K562 (cell line): ENCODE data around the gene CKLF. TPM values are rescaled to one million over a fixed set of nuclear protein-coding genes. Genes with fewer than 3 reads are reported as not detected.
A peak's percentile ranks its signal among the peaks of the same experiment; 100 is the strongest.

Experiments used
- E2F1 ChIP-seq: sonication (generic); formaldehyde crosslinking; IDR thresholded peaks from 2 replicates; pipeline ENCODE4 v1.8.1; 2023; ENCODE audit warnings: mild to moderate bottlenecking, missing genetic modification reagents, moderate library complexity
- ETV1 ChIP-seq: fragments of 450-650 bp; conservative IDR thresholded peaks from 2 replicates; pipeline ENCODE4 v1.6.1; 2016; ENCODE audit warnings: missing genetic modification characterization, control low read depth, low read depth, missing compliant biosample characterization
- PYGO2 ChIP-seq: fragments of 450-650 bp; IDR thresholded peaks from 2 replicates; pipeline ENCODE4 v1.6.1; 2016; ENCODE audit warnings: mild to moderate bottlenecking, missing genetic modification characterization, moderate library complexity, missing compliant biosample characterization
- REST ChIP-seq, 2 experiments: fragments of 450-650 bp; formaldehyde crosslinking in 1 of 2; IDR thresholded peaks; 2 replicates each; pipeline versions ENCODE4 v1.4.0 to v1.6.1; 2014 to 2020; ENCODE audit warnings: mild to moderate bottlenecking in 2 of 2, borderline replicate concordance in 1 of 2, low read depth in 1 of 2
- WHSC1 ChIP-seq: IDR thresholded peaks from one replicate; pipeline ENCODE4 v1.6.1; 2012; ENCODE audit warnings: low read length, control low read depth, inconsistent platforms
- ZNF407 ChIP-seq: fragments of 450-650 bp; IDR thresholded peaks from 2 replicates; pipeline ENCODE4 v1.6.1; 2016; ENCODE audit warnings: low read depth
- ZNF584 ChIP-seq: fragments of 200-800 bp; sonication (Bioruptor generic); IDR thresholded peaks from 2 replicates; pipeline ENCODE4 v1.6.1; 2016; ENCODE audit warnings: low read depth, mild to moderate bottlenecking, missing genetic modification characterization, missing compliant biosample characterization
- polyA plus RNA-seq, 8 experiments: library from polyadenylated mRNA; depleted of rRNA in 4 of 8; stranded (reverse) in 5 of 8; unstranded in 3 of 8; fragments of >200 nt; fragmentation: Nextera tagmentation in 2 of 8; fragmentation: Illumina TruSeq in 1 of 8; extraction: Ambion mirVana in 2 of 8; extraction: Trizol in 1 of 8; gene quantifications; 2 replicates each; pipeline versions ENCODE4 v1.2.1 to v1.2.3, GENCODE V29; 2011 to 2014; ENCODE audit warnings: inconsistent platforms in 1 of 8, missing spikeins in 1 of 8
- total RNA-seq, 7 experiments: library from RNA; depleted of rRNA in 6 of 7; stranded (reverse); fragments of >200 nt in 6 of 7; fragmentation: Illumina TruSeq in 2 of 7; extraction: Trizol in 2 of 7; gene quantifications; 2 replicates each; pipeline versions ENCODE4 v1.2.1 to v1.2.3, GENCODE V29; 2011 to 2021; ENCODE audit warnings: low replicate concordance in 1 of 7

The CKLF gene
- total and polyA plus RNA-seq, 9 of the 15 experiments (the other 6 are each of a cell fraction or from before 2014, with no cell fraction given), result 84.8 to 322 (median 118) TPM

- TF ChIP-seq ZNF407, result no peak
- no peak for TF ChIP-seq PYGO2 (tag)
- no peak for TF ChIP-seq ZNF584
- TF ChIP-seq ETV1 (tag), result no peak; the same call in 1 of the 2 replicates
- TF ChIP-seq WHSC1, result no peak
- TF ChIP-seq E2F1, result no peak
- peak; percentile 10; the same call in 1 of the 2 replicates for TF ChIP-seq REST (IDR thresholded peaks at IDR 0.05; ENCODE audit: borderline replicate concordance)
- no peak for TF ChIP-seq REST (CRISPR knock-in tag; IDR thresholded peaks at IDR 0.05; ENCODE audit: low read depth)
Observed at GRCh38 chr16:66604376-66605176, 52.2 kb downstream of the CKLF start, which contains the start of gene CMTM3 (continued).
